ENCODE measurements around the gene OXCT1. TPM values are rescaled to one million over a fixed set of nuclear protein-coding genes. Genes with fewer than 3 reads are reported as not detected.
"Not testable (repeated sequence)": the region's sequence is repeated elsewhere in the genome, so short reads cannot be mapped to it uniquely, and the experiment has no call there.

OXCT1 gene
- total RNA-seq, 1 donor from 2014 or later = 116 TPM

GRCh38 chr5:41877408-41877807 lies 7.2 kb upstream of the OXCT1 start:
- DNase-seq (no peak), ATAC-seq (ENCODE audit: poor library complexity) (no peak)
- intact Hi-C loops (cut with DNase I) = no loop called here

- intact Hi-C loops (cut with DNase I) = no loop called here
- DNase-seq (no peak), ATAC-seq (ENCODE audit: poor library complexity) (no peak)
Observed at GRCh38 chr5:41876678-41877077, 6.5 kb upstream of the OXCT1 start.

- ATAC-seq (ENCODE audit: poor library complexity) (no peak), DNase-seq (no peak)
- intact Hi-C loops (cut with DNase I) = no loop called here
Observed at GRCh38 chr5:41875121-41875520, 4.9 kb upstream of the OXCT1 start.

GRCh38 chr5:41874512-41875060 lies 4.4 kb upstream of the OXCT1 start:
- DNase-seq = no peak
- intact Hi-C loops (cut with DNase I) = no loop called here
- ATAC-seq (ENCODE audit: poor library complexity) = no peak

- no peak for DNase-seq
- intact Hi-C loops (cut with DNase I) = no loop called here
- no peak for ATAC-seq (ENCODE audit: poor library complexity)
Observed at GRCh38 chr5:41871852-41872251, 1.6 kb upstream of the OXCT1 start.

GRCh38 chr5:41870627-41871048 lies 413 bp upstream of the OXCT1 start:
- DNase-seq = no peak
- intact Hi-C loops (cut with DNase I) = no loop called here
- ATAC-seq (ENCODE audit: poor library complexity) = no peak

GRCh38 chr5:41869151-41869723 lies 988 bp downstream of the OXCT1 start:
- intact Hi-C loops (cut with DNase I) = no loop called here
- peak; percentile 92 for ATAC-seq (ENCODE audit: poor library complexity)

GRCh38 chr5:41863871-41864486 lies 6.2 kb downstream of the OXCT1 start:
- no peak for ATAC-seq (ENCODE audit: poor library complexity)
- DNase-seq = no peak
- intact Hi-C loops (cut with DNase I) = no loop called here

More at GRCh38 chr5:41869151-41869723, 988 bp downstream of the OXCT1 start:
- peak; percentile 89 for DNase-seq

GRCh38 chr5:41858890-41859289 lies 11.3 kb downstream of the OXCT1 start:
- ATAC-seq (ENCODE audit: poor library complexity) (no peak), DNase-seq (no peak)
- intact Hi-C loops (cut with DNase I) = loop anchor here (5.0 to 10.0 kb wide), 2 partner anchors 68 to 916 kb away; partner anchors contain the start of gene FBXO4

- intact Hi-C loops (cut with DNase I) = loop anchor here (2.0 to 10.0 kb wide), 3 partner anchors 69 to 917 kb away; partner anchors contain the start of gene FBXO4
- no peak for ATAC-seq (ENCODE audit: poor library complexity)
- no peak for DNase-seq
Observed at GRCh38 chr5:41857989-41858388, 12.2 kb downstream of the OXCT1 start.

GRCh38 chr5:41856644-41857491 lies 13.4 kb downstream of the OXCT1 start:
- intact Hi-C loops (cut with DNase I) = loop anchor here (2.0 to 10.0 kb wide), 3 partner anchors 70 to 918 kb away; partner anchors contain the start of gene FBXO4
- ATAC-seq (ENCODE audit: poor library complexity) = peak; percentile 94
- DNase-seq = no peak

GRCh38 chr5:41852293-41852692 lies 17.9 kb downstream of the OXCT1 start:
- intact Hi-C loops (cut with DNase I) = loop anchor here (10.0 kb wide), 1 partner anchor 923 kb away; no protein-coding TSS in a partner anchor
- no peak for ATAC-seq (ENCODE audit: poor library complexity)
- no peak for DNase-seq

GRCh38 chr5:41851116-41851515 lies 19.1 kb downstream of the OXCT1 start:
- intact Hi-C loops (cut with DNase I) = loop anchor here (10.0 kb wide), 1 partner anchor 924 kb away; no protein-coding TSS in a partner anchor
- no peak for ATAC-seq (ENCODE audit: poor library complexity)
- no peak for DNase-seq

GRCh38 chr5:41848983-41849382 lies 21.2 kb downstream of the OXCT1 start:
- ATAC-seq (ENCODE audit: poor library complexity) (no peak), DNase-seq (no peak)
- intact Hi-C loops (cut with DNase I) = loop anchor here (10.0 kb wide), 1 partner anchor 944 kb away; the partner anchor contains the start of gene C7

GRCh38 chr5:41845751-41846150 lies 24.5 kb downstream of the OXCT1 start:
- ATAC-seq (ENCODE audit: poor library complexity); DNase-seq: not testable (repeated sequence)
- intact Hi-C loops (cut with DNase I) = loop anchor here (10.0 kb wide), 1 partner anchor 941 kb away; the partner anchor contains the start of gene C7

GRCh38 chr5:41844502-41844901 lies 25.7 kb downstream of the OXCT1 start:
- DNase-seq (no peak), ATAC-seq (ENCODE audit: poor library complexity) (no peak)
- intact Hi-C loops (cut with DNase I) = loop anchor here (10.0 kb wide), 1 partner anchor 940 kb away; the partner anchor contains the start of gene C7

- ATAC-seq (ENCODE audit: poor library complexity) (peak; percentile 84), DNase-seq (no peak)
- intact Hi-C loops (cut with DNase I) = loop anchor here (10.0 kb wide), 1 partner anchor 939 kb away; the partner anchor contains the start of gene C7
Observed at GRCh38 chr5:41843456-41844370, 26.5 kb downstream of the OXCT1 start.

GRCh38 chr5:41842777-41843176 lies 27.4 kb downstream of the OXCT1 start:
- no peak for ATAC-seq (ENCODE audit: poor library complexity)
- no peak for DNase-seq
- intact Hi-C loops (cut with DNase I) = loop anchor here (10.0 kb wide), 1 partner anchor 938 kb away; the partner anchor contains the start of gene C7

All from Right ventricle myocardium superior (tissue), 1 donor.